ENCODE measurements around the gene LANCL1. TPM values are rescaled to one million over a fixed set of nuclear protein-coding genes. Genes with fewer than 3 reads are reported as not detected.

Gene LANCL1
- total and polyA plus RNA-seq, 2 experiments from 2014 or later: 47.1 to 54.5 TPM

- no peak overlapping the region for H3K4me3 ChIP-seq
- TF ChIP-seq CTCF (IDR thresholded peaks at IDR 0.05; ENCODE audit: low read depth, low read length): no peak
- DNase-seq (ENCODE audit: low read depth in 1 of 2, low spot score in 1 of 2): no peak
- no peaks in the 10 kb centered on the region for H3K4me1 ChIP-seq (ENCODE audit: low read depth)
- H3K36me3 ChIP-seq: no peaks in the 10 kb centered on the region
- H3K9me3 ChIP-seq (ENCODE audit: low read depth): no peaks in the 10 kb centered on the region
- no peaks in the 10 kb centered on the region for H3K27me3 ChIP-seq
- H3K27ac ChIP-seq: no peak overlapping the region
Observed at GRCh38 chr2:210392469-210392881, 84.1 kb downstream of the LANCL1 start.

- H3K4me3 ChIP-seq: no peak overlapping the region
- no peak overlapping the region for H3K27ac ChIP-seq
- no peak for TF ChIP-seq CTCF (IDR thresholded peaks at IDR 0.05; ENCODE audit: low read depth, low read length)
- DNase-seq (ENCODE audit: low read depth in 1 of 2, low spot score in 1 of 2): no peak
- H3K9me3 ChIP-seq (ENCODE audit: low read depth): no peaks in the 10 kb centered on the region
- no peaks in the 10 kb centered on the region for H3K27me3 ChIP-seq
- H3K36me3 ChIP-seq: no peaks in the 10 kb centered on the region
- no peaks in the 10 kb centered on the region for H3K4me1 ChIP-seq (ENCODE audit: low read depth)
Observed at GRCh38 chr2:210389856-210390255, 86.7 kb downstream of the LANCL1 start.

- DNase-seq (ENCODE audit: low read depth in 1 of 2, low spot score in 1 of 2): no peak
- H3K4me1 ChIP-seq (ENCODE audit: low read depth): no peaks in the 10 kb centered on the region
Observed at GRCh38 chr2:210388148-210388547, 88.4 kb downstream of the LANCL1 start.

GRCh38 chr2:210387074-210387473 is 89.5 kb downstream of the LANCL1 start:
- Histone ChIP-seq H3K36me3 (no peaks in the 10 kb centered on the region), H3K27me3 (no peaks in the 10 kb centered on the region), H3K27ac (no peak overlapping the region), H3K4me3 (no peak overlapping the region), H3K4me1 (ENCODE audit: low read depth) (no peaks in the 10 kb centered on the region), H3K9me3 (ENCODE audit: low read depth) (no peaks in the 10 kb centered on the region)
- no peak for TF ChIP-seq CTCF (IDR thresholded peaks at IDR 0.05; ENCODE audit: low read depth, low read length)
- no peak for DNase-seq (ENCODE audit: low read depth in 1 of 2, low spot score in 1 of 2)

More at GRCh38 chr2:210388148-210388547, 88.4 kb downstream of the LANCL1 start:
- Histone ChIP-seq H3K27me3 (no peaks in the 10 kb centered on the region), H3K36me3 (no peaks in the 10 kb centered on the region), H3K4me3 (no peak overlapping the region), H3K27ac (no peak overlapping the region), H3K9me3 (ENCODE audit: low read depth) (no peaks in the 10 kb centered on the region)
- no peak for TF ChIP-seq CTCF (IDR thresholded peaks at IDR 0.05; ENCODE audit: low read depth, low read length)

Other genes starting within 250 kb of the LANCL1 start
- gene MYL1, start 161.6 kb downstream of the LANCL1 start, total RNA-seq: 2.2 TPM in 1 of 2 replicates, not detected in the other
- gene MYL1, start 161.6 kb downstream of the LANCL1 start, polyA plus RNA-seq: 10.5 TPM in 1 of 2 replicates, not detected in the other
- gene CPS1, start 79.8 kb upstream of the LANCL1 start, total RNA-seq: 139 and 172 TPM in 2 replicates
- gene CPS1, start 79.8 kb upstream of the LANCL1 start, polyA plus RNA-seq: 193 and 230 TPM in 2 replicates